CD4-positive, alpha-beta memory T cell (primary cell): Measurements from ENCODE around the gene GRIK2. TPM values are rescaled to one million over a fixed set of nuclear protein-coding genes. Genes with fewer than 3 reads are reported as not detected.

Experiments
- CTCF ChIA-PET: fragments of 350-600 bp; sonication (Branson Sonifier 250); formaldehyde crosslinking; loops from one replicate; lab custom pipeline; 2021; ENCODE audit warnings: inconsistent platforms; ENCODE audit not compliant: partially characterized antibody; lab: Charles Lee
- POLR2A ChIA-PET: fragments of 350-600 bp; sonication (Branson Sonifier 250); formaldehyde crosslinking; loops from one replicate; lab custom pipeline; 2021; ENCODE audit not compliant: partially characterized antibody; lab: Charles Lee
- DNase-seq, 5 donors: peaks; one replicate each; pipeline versions ENCODE4 v3.0.0 to v3.0.0-alpha.2; 2020 to 2022; ENCODE audit warnings: mixed read lengths in 1 of 5
- H3K27ac ChIP-seq: one replicate; pipeline ENCODE4 v1.7.0; 2013; ENCODE audit warnings: low read depth, low read length
- H3K27me3 ChIP-seq: 2 replicates; pipeline ENCODE4 v1.7.0; 2013; ENCODE audit warnings: mild to moderate bottlenecking, low read length, moderate library complexity; ENCODE audit not compliant: insufficient read depth
- H3K36me3 ChIP-seq: 2 replicates; pipeline ENCODE4 v1.7.0; 2013; ENCODE audit warnings: mild to moderate bottlenecking, low read length, moderate library complexity; ENCODE audit not compliant: insufficient read depth
- H3K4me1 ChIP-seq: 2 replicates; pipeline ENCODE4 v1.7.0; 2013; ENCODE audit warnings: mild to moderate bottlenecking, low read length, moderate library complexity; ENCODE audit not compliant: insufficient read depth
- H3K4me3 ChIP-seq, 2 donors: one replicate each; pipeline ENCODE4 v1.7.0; 2013; ENCODE audit warnings: low read length in 2 of 2, mild to moderate bottlenecking in 1 of 2
- H3K9me3 ChIP-seq, 2 donors: one replicate each; pipeline ENCODE4 v1.7.0; 2013; ENCODE audit warnings: low read length in 2 of 2, control low read depth in 1 of 2; ENCODE audit not compliant: control insufficient read depth in 1 of 2
- H3K27ac Mint-ChIP-seq, 7 donors: one replicate each; pipeline ENCODE4 v1.8.0; 2020 to 2021; ENCODE audit warnings: mixed read lengths in 7 of 7, mild to moderate bottlenecking in 6 of 7, inconsistent platforms in 3 of 7, moderate library complexity in 3 of 7
- H3K27me3 Mint-ChIP-seq, 2 donors: one replicate each; pipeline ENCODE4 v1.8.0; 2020 to 2021; ENCODE audit warnings: mixed read lengths in 2 of 2
- H3K36me3 Mint-ChIP-seq, 2 donors: one replicate each; pipeline ENCODE4 v1.8.0; 2020 to 2021; ENCODE audit warnings: mixed read lengths in 2 of 2, inconsistent platforms in 1 of 2, mild to moderate bottlenecking in 1 of 2
- H3K4me1 Mint-ChIP-seq, 4 donors: one replicate each; pipeline ENCODE4 v1.8.0; 2020 to 2021; ENCODE audit warnings: mixed read lengths in 4 of 4, mild to moderate bottlenecking in 1 of 4
- H3K4me3 Mint-ChIP-seq, 8 donors: one replicate each; pipeline ENCODE4 v1.8.0; 2020 to 2021; ENCODE audit warnings: mixed read lengths in 8 of 8, mild to moderate bottlenecking in 7 of 8, moderate library complexity in 6 of 8, inconsistent platforms in 3 of 8
- H3K9me3 Mint-ChIP-seq, 8 donors: one replicate each; pipeline ENCODE4 v1.8.0; 2020 to 2021; ENCODE audit warnings: mixed read lengths in 8 of 8, mild to moderate bottlenecking in 5 of 8, inconsistent platforms in 3 of 8, moderate library complexity in 1 of 8
- intact Hi-C: fragments of 100-400 bp; cut with micrococcal nuclease; formaldehyde crosslinking; loops from one replicate; pipeline ENCODE4 v1.15.1; 2023
- polyA plus RNA-seq, 2 donors: library from polyadenylated mRNA; unstranded; fragments of 300-500 nt; fragmentation: Illumina TruSeq; gene quantifications; one replicate each; pipeline ENCODE4 v1.2.3, GENCODE V29; 2021
- total RNA-seq, 2 experiments: library from RNA; stranded (reverse); gene quantifications; one replicate each; pipeline ENCODE4 v1.2.3, GENCODE V29; 2021

GRIK2 gene
- total and polyA plus RNA-seq, 4 experiments from 2014 or later, result not detected

DNA sequence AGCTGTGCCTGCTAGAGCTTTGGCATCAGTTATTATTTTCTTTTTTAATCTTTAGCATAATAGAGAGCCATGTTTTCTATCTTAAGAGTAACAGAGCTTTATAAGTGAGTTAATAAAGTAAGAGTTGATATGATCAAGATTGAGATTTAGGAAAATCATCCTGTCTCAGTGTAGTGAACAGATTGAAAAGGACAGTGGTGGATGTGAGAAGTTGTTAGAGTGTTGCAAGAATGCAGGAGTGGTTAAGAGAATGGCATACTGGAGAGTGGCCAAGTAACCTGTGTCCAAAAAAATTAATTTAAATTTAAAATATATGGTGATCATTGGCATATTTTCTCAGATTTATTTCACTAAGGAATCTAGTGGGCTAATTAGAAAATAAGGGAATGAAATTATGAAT lies 629.3 kb downstream of the GRIK2 start:
- H3K4me3 ChIP-seq, result no peak overlapping the region
- Mint-ChIP-seq H3K27ac (no peak overlapping the region), H3K9me3 (peaks cover 0 to 7% (median 2%) of the 10 kb centered on the region in 8 donors), H3K4me1 (no peaks in the 10 kb centered on the region), H3K27me3 (no peaks in the 10 kb centered on the region), H3K36me3 (no peaks in the 10 kb centered on the region), H3K4me3 (no peak overlapping the region)
- no peaks in the 10 kb centered on the region for H3K27me3 ChIP-seq
- ChIA-PET CTCF (no interaction called here), POLR2A (no interaction called here)
- H3K27ac ChIP-seq, result no peak overlapping the region
- intact Hi-C loops, result no loop called here
- no peak for DNase-seq
- no peaks in the 10 kb centered on the region for H3K9me3 ChIP-seq
- no peaks in the 10 kb centered on the region for H3K36me3 ChIP-seq
- no peaks in the 10 kb centered on the region for H3K4me1 ChIP-seq

DNA sequence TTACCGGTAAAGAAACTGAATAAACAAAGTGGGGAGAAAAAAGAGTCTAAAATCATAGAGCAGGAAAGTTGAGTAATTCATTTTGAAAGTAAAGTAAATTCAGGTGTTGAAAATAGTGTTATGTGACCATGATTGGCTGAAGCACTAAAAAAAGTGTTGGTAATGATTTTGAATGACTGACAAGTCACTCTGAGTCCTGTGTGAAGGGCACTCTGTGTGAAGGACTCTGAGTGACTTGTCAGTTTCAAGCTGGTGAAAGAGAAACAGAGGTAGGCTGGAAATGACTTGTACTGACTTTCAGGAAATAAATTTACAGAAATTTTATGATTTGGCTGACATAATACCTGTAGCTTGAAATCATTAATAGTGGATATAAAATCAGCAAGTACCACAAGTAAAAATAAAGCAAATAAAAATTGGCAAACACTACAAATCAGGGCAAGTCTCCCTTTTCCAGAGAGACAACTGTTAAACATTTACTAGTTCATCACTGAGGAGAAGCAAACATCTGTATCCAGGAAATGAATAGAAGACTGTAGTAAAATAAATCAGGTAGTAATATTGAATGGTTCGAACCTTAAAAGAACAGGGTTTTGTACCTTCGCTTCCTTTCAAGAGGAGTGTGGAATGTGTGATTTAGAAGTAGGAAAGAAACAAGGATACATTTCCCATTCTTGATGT lies 630.6 kb downstream of the GRIK2 start:
- no peaks in the 10 kb centered on the region for H3K27me3 ChIP-seq
- Mint-ChIP-seq H3K4me3 (no peak overlapping the region), H3K27me3 (no peaks in the 10 kb centered on the region), H3K36me3 (no peaks in the 10 kb centered on the region), H3K4me1 (no peaks in the 10 kb centered on the region), H3K27ac (no peak overlapping the region), H3K9me3 (peaks cover 0 to 7% (median 2%) of the 10 kb centered on the region in 8 donors)
- POLR2A ChIA-PET, result no interaction called here
- no peaks in the 10 kb centered on the region for H3K36me3 ChIP-seq
- DNase-seq, result no peak
- H3K9me3 ChIP-seq, result no peaks in the 10 kb centered on the region
- no peak overlapping the region for H3K4me3 ChIP-seq
- H3K27ac ChIP-seq, result no peak overlapping the region
- intact Hi-C loops, result no loop called here
- CTCF ChIA-PET, result no interaction called here
- H3K4me1 ChIP-seq, result no peaks in the 10 kb centered on the region

DNA sequence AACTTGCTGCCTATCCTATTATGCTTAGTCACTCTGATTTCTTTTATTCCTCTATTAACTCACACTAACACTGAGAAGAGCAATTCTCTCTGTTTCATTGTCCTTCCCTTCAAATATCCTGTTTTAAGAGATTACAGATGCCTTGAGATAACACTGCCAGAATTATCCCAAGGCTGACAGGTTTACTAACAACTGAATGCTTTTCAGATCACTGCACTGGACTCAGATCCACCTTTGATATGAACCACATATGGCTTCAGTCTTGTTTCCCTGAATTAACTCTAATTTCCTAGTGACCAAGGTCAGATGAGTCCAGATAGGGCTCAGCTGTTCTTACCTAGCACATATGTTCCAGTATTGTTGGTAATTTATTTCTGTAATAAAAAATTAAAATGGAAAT lies 633.1 kb downstream of the GRIK2 start:
- Histone ChIP-seq H3K27me3 (no peaks in the 10 kb centered on the region), H3K4me3 (no peak overlapping the region), H3K4me1 (no peaks in the 10 kb centered on the region), H3K27ac (no peak overlapping the region), H3K9me3 (no peaks in the 10 kb centered on the region), H3K36me3 (no peaks in the 10 kb centered on the region)
- Mint-ChIP-seq H3K4me3 (no peak overlapping the region), H3K27ac (no peak overlapping the region), H3K27me3 (no peaks in the 10 kb centered on the region), H3K4me1 (no peaks in the 10 kb centered on the region), H3K9me3 (peaks cover 0 to 8% (median 3%) of the 10 kb centered on the region in 8 donors), H3K36me3 (no peaks in the 10 kb centered on the region)
- no peak for DNase-seq
- ChIA-PET CTCF (interaction anchor here (1.1 kb wide), 1 partner anchor 11 kb away, joined by 3 read pairs; no protein-coding TSS in a partner anchor), POLR2A (no interaction called here)
- intact Hi-C loops, result no loop called here

DNA sequence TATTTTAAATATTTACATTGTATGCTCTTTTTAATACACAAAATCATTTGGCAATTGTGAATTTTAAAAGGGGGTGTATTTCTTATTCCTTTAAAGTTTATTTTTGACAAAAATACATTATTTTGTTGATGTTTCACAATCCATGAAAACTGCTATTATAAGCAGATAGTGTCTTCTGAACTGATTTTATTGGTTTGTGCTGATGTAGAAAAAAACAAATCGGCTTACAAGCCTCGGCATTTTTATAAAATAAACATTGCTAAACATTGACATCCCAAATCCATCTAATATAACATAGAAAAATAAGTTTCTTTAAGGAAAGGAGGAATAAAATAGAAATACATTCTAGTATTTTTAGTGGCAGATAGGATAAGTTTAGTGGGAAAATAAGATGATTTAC lies 634.7 kb downstream of the GRIK2 start:
- Histone ChIP-seq H3K4me1 (no peaks in the 10 kb centered on the region), H3K27me3 (no peaks in the 10 kb centered on the region), H3K9me3 (no peaks in the 10 kb centered on the region), H3K36me3 (no peaks in the 10 kb centered on the region), H3K4me3 (no peak overlapping the region), H3K27ac (no peak overlapping the region)
- ChIA-PET CTCF (no interaction called here), POLR2A (no interaction called here)
- intact Hi-C loops, result no loop called here
- Mint-ChIP-seq H3K27ac (no peak overlapping the region), H3K9me3 (peaks cover 0 to 6% (median 2%) of the 10 kb centered on the region in 8 donors), H3K4me3 (no peak overlapping the region), H3K36me3 (no peaks in the 10 kb centered on the region), H3K4me1 (no peaks in the 10 kb centered on the region), H3K27me3 (no peaks in the 10 kb centered on the region)
- DNase-seq, result no peak

DNA sequence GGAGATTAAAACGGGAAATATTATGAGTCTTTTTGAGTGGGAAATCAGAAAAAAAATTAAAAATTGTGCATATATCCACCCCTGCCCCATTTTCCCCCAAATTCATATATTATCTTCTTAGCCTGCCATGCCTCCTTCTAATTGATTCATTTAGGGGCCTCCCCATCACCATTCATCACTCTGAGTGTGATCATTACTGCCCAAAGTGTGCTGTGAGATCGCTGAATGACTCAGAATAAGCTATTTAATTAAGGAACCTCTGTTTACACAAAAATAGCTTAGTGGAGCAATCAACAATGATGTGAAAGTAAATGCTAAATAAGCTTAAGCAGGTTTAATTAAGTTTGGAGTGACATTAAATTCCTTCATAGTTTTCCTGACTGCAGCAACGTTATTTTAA lies 645.5 kb downstream of the GRIK2 start:
- no peak overlapping the region for H3K27ac ChIP-seq
- H3K4me1 ChIP-seq, result no peaks in the 10 kb centered on the region
- intact Hi-C loops, result no loop called here
- no peaks in the 10 kb centered on the region for H3K36me3 ChIP-seq
- Mint-ChIP-seq H3K36me3 (no peaks in the 10 kb centered on the region), H3K27me3 (no peaks in the 10 kb centered on the region), H3K27ac (no peak overlapping the region), H3K9me3 (peaks cover 0 to 5% (median 0%) of the 10 kb centered on the region in 8 donors), H3K4me1 (no peaks in the 10 kb centered on the region), H3K4me3 (no peak overlapping the region)
- no peaks in the 10 kb centered on the region for H3K27me3 ChIP-seq
- ChIA-PET CTCF (no interaction called here), POLR2A (no interaction called here)
- H3K9me3 ChIP-seq, result no peaks in the 10 kb centered on the region
- no peak overlapping the region for H3K4me3 ChIP-seq
- no peak for DNase-seq

DNA sequence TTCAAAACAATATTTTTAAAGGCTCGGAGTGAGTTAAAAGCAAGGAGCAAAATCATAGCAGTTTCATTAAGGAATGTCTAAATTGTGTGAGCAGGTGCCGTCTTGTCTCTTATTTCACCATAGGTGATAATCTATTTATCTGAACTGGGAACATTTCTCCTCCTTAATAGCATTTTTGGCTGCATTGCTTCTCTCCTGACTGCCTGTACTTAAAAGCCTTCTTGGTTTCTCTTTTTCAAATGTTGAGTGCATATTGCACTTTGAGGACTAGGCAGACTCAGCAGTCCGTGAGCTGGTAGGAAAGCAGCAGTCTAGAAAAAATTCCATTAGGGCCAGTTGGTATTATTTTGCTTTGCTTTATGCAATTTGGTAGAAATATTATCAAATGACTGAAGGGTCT lies 645.9 kb downstream of the GRIK2 start:
- Histone ChIP-seq H3K4me1 (no peaks in the 10 kb centered on the region), H3K27me3 (no peaks in the 10 kb centered on the region), H3K27ac (no peak overlapping the region), H3K36me3 (no peaks in the 10 kb centered on the region), H3K9me3 (no peaks in the 10 kb centered on the region), H3K4me3 (no peak overlapping the region)
- H3K9me3 Mint-ChIP-seq, result peaks cover 0 to 8% (median under 1%) of the 10 kb centered on the region in 8 donors
- H3K36me3 Mint-ChIP-seq, result no peaks in the 10 kb centered on the region
- intact Hi-C loops, result no loop called here
- H3K27me3 Mint-ChIP-seq, result no peaks in the 10 kb centered on the region
- DNase-seq, result no peak
- no peak overlapping the region for H3K27ac Mint-ChIP-seq
- POLR2A ChIA-PET, result no interaction called here
- CTCF ChIA-PET, result no interaction called here
- no peaks in the 10 kb centered on the region for H3K4me1 Mint-ChIP-seq
- no peak overlapping the region for H3K4me3 Mint-ChIP-seq

DNA sequence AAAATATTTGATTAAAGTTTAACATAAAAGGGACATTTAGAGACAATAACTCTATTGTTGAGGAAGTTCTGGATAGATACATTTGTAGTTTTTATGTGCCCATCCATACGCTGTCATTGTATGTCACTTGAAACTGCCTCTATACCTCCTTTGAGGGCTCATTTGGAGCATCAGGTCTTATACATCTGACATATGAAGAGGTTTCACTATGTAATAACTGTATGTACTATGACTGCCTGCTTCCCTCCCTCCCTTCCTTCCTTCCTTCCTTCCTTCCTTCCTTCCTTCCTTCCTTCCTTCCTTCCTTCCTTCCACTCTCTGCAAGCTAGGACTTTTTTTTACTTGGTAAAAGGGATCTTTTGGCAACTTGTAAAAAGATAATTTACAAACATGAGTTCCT lies 657.5 kb downstream of the GRIK2 start:
- no peaks in the 10 kb centered on the region for H3K36me3 Mint-ChIP-seq
- intact Hi-C loops, result no loop called here
- Histone ChIP-seq H3K27ac (no peak overlapping the region), H3K36me3 (no peaks in the 10 kb centered on the region), H3K4me1 (no peaks in the 10 kb centered on the region), H3K4me3 (no peak overlapping the region), H3K27me3 (no peaks in the 10 kb centered on the region), H3K9me3 (no peaks in the 10 kb centered on the region)
- H3K4me1 Mint-ChIP-seq, result no peaks in the 10 kb centered on the region
- no peak overlapping the region for H3K4me3 Mint-ChIP-seq
- POLR2A ChIA-PET, result no interaction called here
- H3K9me3 Mint-ChIP-seq, result peaks cover 0 to 12% (median 2%) of the 10 kb centered on the region in 8 donors
- H3K27ac Mint-ChIP-seq, result no peak overlapping the region
- no peaks in the 10 kb centered on the region for H3K27me3 Mint-ChIP-seq
- CTCF ChIA-PET, result no interaction called here
- no peak for DNase-seq
